Amniotic stem cell (primary cell): ENCODE data around the gene MND1.

Source experiments
- DNase-seq: peaks from one replicate; lab custom pipeline; 2025; lab: John Stamatoyannopoulos, UW

Gene MND1

GRCh38 chr4:153344131-153345011, at the start of gene MND1:
Gene MND1, plus strand, starts transcription at chr4:153344688. Its CDS starts 50 bp downstream, at chr4:153344738.
- DNase-seq = peak; percentile 43

GRCh38 chr4:153295131-153295755, 49.2 kb upstream of the MND1 start:
- no peak for DNase-seq

GRCh38 chr4:153296040-153296823, 48.3 kb upstream of the MND1 start:
- no peak for DNase-seq

DNA sequence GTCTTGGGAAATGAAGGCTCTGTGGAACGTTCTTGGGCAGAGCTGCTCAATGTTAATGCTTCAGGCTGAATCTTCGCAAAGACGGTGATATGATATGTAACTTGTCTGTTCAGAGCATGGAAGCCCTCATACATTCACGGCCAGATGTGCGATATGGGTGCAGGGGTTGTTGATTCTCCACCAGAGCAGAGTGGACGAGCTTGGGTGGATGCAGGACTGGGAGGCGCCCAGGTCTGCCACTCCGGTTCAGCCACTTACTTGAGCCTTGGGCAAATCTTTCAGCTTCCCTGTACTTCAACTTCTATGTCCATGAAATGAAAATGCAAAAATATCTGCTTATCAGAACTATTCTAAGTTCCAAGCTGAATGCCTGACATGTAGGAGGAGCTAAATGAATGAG, 47.4 kb upstream of the MND1 start:
- DNase-seq = no peak

DNA sequence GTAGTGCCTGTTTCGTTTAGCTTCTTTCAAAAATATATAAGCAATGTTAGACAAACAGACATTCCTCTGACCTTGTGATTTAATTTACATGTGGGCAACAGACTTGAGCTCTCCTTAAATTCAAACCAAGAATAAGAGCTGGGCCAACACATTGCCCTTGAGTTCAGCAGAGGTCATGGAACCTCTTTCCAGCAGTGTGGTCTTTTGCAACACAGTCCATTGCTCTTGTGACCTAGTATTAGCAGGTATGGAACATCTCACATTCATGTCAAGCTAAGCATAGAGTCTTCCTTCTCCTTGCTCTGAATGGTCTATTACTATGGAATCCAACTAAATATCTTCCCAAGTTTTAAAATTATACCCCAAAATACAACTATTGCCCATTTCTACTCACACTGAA, 33.7 kb upstream of the MND1 start:
- no peak for DNase-seq

DNA sequence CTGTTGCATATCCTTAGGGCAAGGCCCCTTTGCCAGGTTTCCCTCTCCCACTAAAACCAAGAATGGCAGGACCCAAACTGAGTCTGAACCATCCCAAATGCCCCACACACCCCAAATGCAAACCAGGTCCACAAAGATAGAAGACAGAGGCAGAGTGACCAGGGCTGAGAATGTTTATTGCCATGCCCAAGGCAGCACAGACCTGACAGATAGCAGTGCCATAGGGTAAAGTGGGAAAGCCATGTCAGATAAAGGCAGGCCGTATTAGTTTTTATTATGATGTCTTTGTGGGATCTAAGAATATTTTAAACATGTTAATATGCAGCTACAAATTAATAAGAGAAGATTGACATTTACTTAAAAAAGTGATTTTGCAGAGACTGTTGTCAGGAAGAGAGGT, 29.6 kb upstream of the MND1 start:
- no peak for DNase-seq

GRCh38 chr4:153318696-153319320, 25.7 kb upstream of the MND1 start:
- no peak for DNase-seq

DNA sequence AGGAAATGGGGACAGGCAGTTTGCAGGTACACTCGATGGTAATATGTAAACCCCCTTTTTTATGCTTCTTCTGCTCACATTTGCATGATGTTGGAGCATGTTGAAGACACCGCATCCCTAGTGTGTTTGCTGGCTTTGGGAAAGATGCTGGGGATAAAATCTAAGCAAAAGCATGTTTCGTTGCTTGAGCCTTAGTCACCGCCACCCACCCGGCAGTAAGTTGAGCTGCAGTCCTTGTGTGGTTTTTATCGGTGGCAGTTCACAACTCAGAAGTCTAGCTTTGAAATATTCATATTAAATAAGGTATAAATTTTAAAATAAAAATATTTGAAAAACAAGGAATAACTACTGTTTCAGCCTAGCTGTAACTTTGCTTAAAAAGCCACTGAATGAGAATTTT, 21.7 kb upstream of the MND1 start:
- DNase-seq = no peak

GRCh38 chr4:153324046-153324445, 20.4 kb upstream of the MND1 start:
- DNase-seq = no peak

- DNase-seq = no peak
Observed at GRCh38 chr4:153325558-153325957, 18.9 kb upstream of the MND1 start.

- no peak for DNase-seq
Observed at GRCh38 chr4:153326513-153326912, 18.0 kb upstream of the MND1 start.

- DNase-seq = no peak
Observed at GRCh38 chr4:153327247-153327646, 17.2 kb upstream of the MND1 start.

DNA sequence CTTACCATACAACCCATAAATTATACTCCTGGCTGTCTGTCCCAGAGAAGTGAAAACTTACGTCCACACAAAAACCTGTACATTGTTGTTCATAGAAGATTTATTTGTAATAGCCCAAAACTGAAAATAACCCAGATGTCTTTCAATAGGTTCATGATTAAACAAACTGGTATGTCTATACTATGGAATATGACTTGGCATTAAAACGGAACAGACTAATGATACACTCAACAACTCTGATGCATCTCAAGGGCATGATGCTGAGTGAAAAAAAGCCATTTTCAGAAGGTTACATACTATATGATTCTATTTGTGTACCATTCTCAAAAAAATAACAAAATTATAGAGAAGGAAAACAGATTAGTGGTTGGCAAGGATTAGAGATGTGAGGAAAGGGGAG, 11.6 kb upstream of the MND1 start:
- no peak for DNase-seq

GRCh38 chr4:153333874-153334273, 10.6 kb upstream of the MND1 start:
- DNase-seq = no peak

DNA sequence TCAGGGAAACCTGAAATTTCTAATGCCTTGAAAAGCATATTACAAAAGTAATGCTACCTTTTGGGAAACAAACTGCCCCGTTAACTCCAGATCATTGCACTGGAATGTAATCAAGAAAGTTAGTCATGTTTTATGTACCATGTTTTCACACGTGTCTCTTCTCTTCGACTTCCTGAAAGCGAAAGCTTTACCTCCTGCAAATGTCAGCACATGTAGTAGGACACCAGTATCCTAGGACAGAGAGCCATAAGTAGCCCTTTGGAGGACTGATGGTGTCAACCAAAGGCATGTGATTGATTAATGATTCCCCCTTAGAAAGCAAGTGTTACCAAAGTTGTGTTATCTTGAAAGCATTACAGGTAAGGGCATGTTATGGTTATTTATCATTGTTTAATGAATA, 8.8 kb upstream of the MND1 start:
- DNase-seq = no peak

GRCh38 chr4:153337686-153338085, 6.8 kb upstream of the MND1 start:
- no peak for DNase-seq

- DNase-seq = no peak
Observed at GRCh38 chr4:153341575-153342090, 2.9 kb upstream of the MND1 start.

DNA sequence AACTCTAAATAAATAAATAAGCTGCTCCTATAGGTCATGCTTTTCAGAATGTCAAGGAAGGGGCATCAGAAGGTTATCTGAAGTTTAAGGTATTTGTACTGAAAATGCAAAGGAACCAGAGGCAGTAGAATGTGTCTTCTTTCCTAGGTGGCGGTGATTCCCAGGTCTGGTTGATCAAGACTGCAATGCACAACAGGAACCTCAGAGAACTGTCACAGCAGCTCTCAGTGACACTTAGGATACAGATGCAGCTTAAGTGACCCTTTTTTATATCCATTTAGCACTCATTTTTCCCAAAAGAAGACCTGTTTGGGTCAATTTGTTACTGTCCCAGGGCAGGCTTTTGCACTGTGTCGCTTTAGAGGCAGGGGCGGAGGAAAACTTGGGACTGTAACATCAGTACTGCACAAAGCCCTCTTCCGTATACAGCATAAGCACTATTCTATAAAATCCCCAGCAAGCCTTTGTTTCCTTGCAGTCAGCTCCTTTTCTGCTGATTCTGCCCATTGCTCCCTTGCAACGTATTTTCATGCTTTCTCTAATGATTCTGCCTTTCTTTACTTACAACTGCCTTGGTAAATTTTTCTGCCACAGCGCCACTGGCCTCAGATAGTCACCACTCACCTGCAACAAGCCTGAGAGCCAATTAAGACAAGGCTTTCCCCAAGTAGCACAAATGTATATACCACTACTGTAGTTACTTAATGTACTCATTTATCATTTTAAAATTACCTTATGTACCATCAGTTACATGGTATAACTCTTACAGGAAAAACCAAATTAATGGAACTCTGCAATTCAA, 1.5 kb upstream of the MND1 start:
- DNase-seq = no peak

DNA sequence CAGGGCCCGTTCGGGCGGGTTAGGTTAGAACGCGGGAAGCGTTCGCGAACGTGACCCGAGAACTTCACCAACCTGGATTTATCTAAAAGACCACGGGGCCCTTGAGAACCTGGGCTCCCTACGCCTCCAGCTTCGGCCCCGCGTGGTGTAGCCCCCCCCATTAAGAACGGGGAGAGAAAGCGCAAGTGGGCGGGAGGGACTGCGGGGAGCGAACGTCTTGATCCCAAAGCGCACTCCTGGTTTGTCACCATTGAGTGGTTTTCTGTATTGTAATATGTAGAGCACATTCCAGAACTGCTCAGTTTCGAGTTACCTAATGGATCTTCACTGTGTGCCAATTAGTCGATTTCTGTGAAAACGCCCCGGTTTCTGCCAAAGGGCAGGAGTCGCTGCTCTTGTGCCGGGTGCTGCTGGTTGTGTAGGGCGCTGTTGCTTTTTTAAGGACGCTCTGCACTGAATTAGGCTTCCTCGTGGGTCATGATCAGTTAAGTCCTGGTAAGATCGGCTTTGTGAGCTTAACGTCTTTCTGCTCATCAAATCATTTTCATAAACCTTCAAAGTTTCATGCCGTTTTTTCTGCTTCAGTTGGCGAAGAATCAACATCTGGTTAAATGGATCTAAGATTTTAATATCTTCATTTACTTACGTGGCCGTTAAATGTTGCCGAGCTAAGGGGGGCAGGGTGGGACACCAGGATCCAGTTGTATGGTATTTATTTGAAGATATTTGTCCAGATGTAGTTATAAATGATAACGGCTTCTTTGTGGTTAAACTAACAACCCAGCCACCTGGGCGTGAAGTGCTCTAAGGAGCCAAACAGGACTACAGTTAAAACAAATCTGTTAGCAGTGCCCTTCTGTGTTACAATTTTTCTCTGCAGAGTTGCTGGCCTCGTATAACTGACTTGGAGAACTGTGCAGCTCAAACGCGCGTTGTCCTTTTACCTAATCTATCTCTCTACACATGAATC, 809 bp downstream of the MND1 start:
- no peak for DNase-seq

DNA sequence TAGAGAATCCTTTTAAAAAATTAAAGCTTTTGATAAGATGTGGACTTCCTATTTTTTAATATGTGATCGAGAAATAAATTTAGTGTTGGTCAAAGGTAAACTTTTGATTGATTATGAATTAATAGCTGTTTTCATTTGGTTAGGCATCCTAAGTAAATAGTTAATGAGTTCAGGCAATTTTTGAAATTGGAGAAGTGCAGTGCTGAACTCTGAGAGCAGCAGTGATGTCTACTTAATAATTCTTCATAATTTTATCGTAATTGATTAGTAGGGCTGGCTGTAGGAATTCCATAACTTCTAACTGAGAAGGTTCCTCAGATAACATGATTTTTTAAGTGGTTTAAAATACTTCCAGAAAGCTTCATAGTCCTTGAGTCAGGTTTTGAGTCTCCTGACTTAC, 1.5 kb downstream of the MND1 start:
- DNase-seq = no peak
